NK-92 (cell line): Measurements from ENCODE around the gene GGT6.

Experiments used
- DNase-seq: peaks from one replicate; lab custom pipeline; 2025; ENCODE audit not compliant: unreplicated experiment; lab: John Stamatoyannopoulos, UW

The GGT6 gene

GRCh38 chr17:4576729-4577322 is 16.4 kb upstream of the GGT6 start:
- no peak for DNase-seq

GRCh38 chr17:4576161-4576558 is 15.8 kb upstream of the GGT6 start:
- DNase-seq, result no peak

- no peak for DNase-seq
These were observed 14.2 kb upstream of the GGT6 start for GRCh38 chr17:4574448-4575045.

- no peak for DNase-seq
These were observed 13.3 kb upstream of the GGT6 start for GRCh38 chr17:4573669-4574068.

GRCh38 chr17:4573115-4573514 is 12.7 kb upstream of the GGT6 start:
- no peak for DNase-seq

GRCh38 chr17:4572131-4572530 is 11.8 kb upstream of the GGT6 start:
- no peak for DNase-seq

GRCh38 chr17:4569591-4569990 is 9.2 kb upstream of the GGT6 start:
- DNase-seq, result no peak

- DNase-seq, result no peak
These were observed 6.4 kb upstream of the GGT6 start for GRCh38 chr17:4566785-4567184.

- no peak for DNase-seq
These were observed 5.1 kb upstream of the GGT6 start for GRCh38 chr17:4565209-4566141.

GRCh38 chr17:4562015-4562969 is 1.9 kb upstream of the GGT6 start:
- DNase-seq, result no peak

- no peak for DNase-seq
These were observed 470 bp upstream of the GGT6 start for GRCh38 chr17:4560837-4561256.

- DNase-seq, result no peak
These were observed 411 bp downstream of the GGT6 start for GRCh38 chr17:4559966-4560365.

GRCh38 chr17:4559139-4559791 is 1.1 kb downstream of the GGT6 start:
- no peak for DNase-seq

GRCh38 chr17:4558347-4558971 is 1.9 kb downstream of the GGT6 start:
- no peak for DNase-seq

GRCh38 chr17:4557626-4558346 is 2.6 kb downstream of the GGT6 start:
- no peak for DNase-seq

GRCh38 chr17:4556996-4557395 is 3.4 kb downstream of the GGT6 start:
- no peak for DNase-seq

- no peak for DNase-seq
These were observed 4.3 kb downstream of the GGT6 start for GRCh38 chr17:4555873-4556759.
